ENCODE data around the gene PSAP. TPM values are rescaled to one million over a fixed set of nuclear protein-coding genes. Genes with fewer than 3 reads are reported as not detected.

The PSAP gene
- total RNA-seq, 1 donor from 2014 or later: 295 TPM

- peaks cover 2% of the 10 kb centered on the region for H3K9me3 Mint-ChIP-seq
- H3K36me3 Mint-ChIP-seq (ENCODE audit: low read depth): no peaks in the 10 kb centered on the region
- DNase-seq (ENCODE audit: low read depth, low spot score): no peak
- H3K27ac Mint-ChIP-seq (ENCODE audit: unreplicated experiment): no peak overlapping the region
- no peaks in the 10 kb centered on the region for H3K4me1 Mint-ChIP-seq
- no peak for TF ChIP-seq CTCF (conservative IDR thresholded peaks at IDR 0.05)
- H3K4me3 Mint-ChIP-seq: no peak overlapping the region
- H3K27me3 Mint-ChIP-seq (ENCODE audit: low read depth): peaks cover 10% of the 10 kb centered on the region
Measured at GRCh38 chr10:71798308-71798624, 52.8 kb downstream of the PSAP start.

GRCh38 chr10:71797533-71798307, 53.3 kb downstream of the PSAP start:
- Mint-ChIP-seq H3K9me3 (peaks cover 2% of the 10 kb centered on the region), H3K36me3 (ENCODE audit: low read depth) (no peaks in the 10 kb centered on the region), H3K27ac (ENCODE audit: unreplicated experiment) (no peak overlapping the region), H3K4me1 (no peaks in the 10 kb centered on the region), H3K27me3 (ENCODE audit: low read depth) (peaks cover 10% of the 10 kb centered on the region), H3K4me3 (no peak overlapping the region)
- DNase-seq (ENCODE audit: low read depth, low spot score): no peak
- TF ChIP-seq CTCF (conservative IDR thresholded peaks at IDR 0.05): no peak

- no peak for TF ChIP-seq CTCF (conservative IDR thresholded peaks at IDR 0.05)
- Mint-ChIP-seq H3K27ac (ENCODE audit: unreplicated experiment) (no peak overlapping the region), H3K27me3 (ENCODE audit: low read depth) (peaks cover 10% of the 10 kb centered on the region), H3K9me3 (peaks cover 2% of the 10 kb centered on the region), H3K4me1 (no peaks in the 10 kb centered on the region), H3K36me3 (ENCODE audit: low read depth) (no peaks in the 10 kb centered on the region), H3K4me3 (no peak overlapping the region)
- no peak for DNase-seq (ENCODE audit: low read depth, low spot score)
Measured at GRCh38 chr10:71796749-71797405, 54.2 kb downstream of the PSAP start.

- Mint-ChIP-seq H3K9me3 (peaks cover 2% of the 10 kb centered on the region), H3K36me3 (ENCODE audit: low read depth) (no peaks in the 10 kb centered on the region), H3K27me3 (ENCODE audit: low read depth) (peaks cover 10% of the 10 kb centered on the region), H3K4me1 (no peaks in the 10 kb centered on the region), H3K4me3 (no peak overlapping the region), H3K27ac (ENCODE audit: unreplicated experiment) (no peak overlapping the region)
- no peak for TF ChIP-seq CTCF (conservative IDR thresholded peaks at IDR 0.05)
- DNase-seq (ENCODE audit: low read depth, low spot score): peak; percentile 38
Measured at GRCh38 chr10:71795248-71795647, 55.8 kb downstream of the PSAP start.

GRCh38 chr10:71790749-71791440, 60.2 kb downstream of the PSAP start:
- H3K4me1 Mint-ChIP-seq: no peaks in the 10 kb centered on the region
- DNase-seq (ENCODE audit: low read depth, low spot score): no peak
- no peak overlapping the region for H3K4me3 Mint-ChIP-seq
- H3K27ac Mint-ChIP-seq (ENCODE audit: unreplicated experiment): no peak overlapping the region
- H3K36me3 Mint-ChIP-seq (ENCODE audit: low read depth): no peaks in the 10 kb centered on the region
- TF ChIP-seq CTCF (conservative IDR thresholded peaks at IDR 0.05): no peak
- H3K27me3 Mint-ChIP-seq (ENCODE audit: low read depth): peaks cover 10% of the 10 kb centered on the region
- peaks cover 2% of the 10 kb centered on the region for H3K9me3 Mint-ChIP-seq

Measured in neural crest cell (in vitro differentiated cells).